NCI-H345 (cell line): ENCODE measurements around the gene MMP24.

ENCODE experiments used
- DNase-seq: peaks from one replicate; lab custom pipeline; 2025; lab: John Stamatoyannopoulos, UW

Gene MMP24

GRCh38 chr20:35279533-35280174 lies 53.2 kb downstream of the MMP24 start:
- DNase-seq, result no peak

GRCh38 chr20:35280523-35280922 lies 54.0 kb downstream of the MMP24 start:
- no peak for DNase-seq

GRCh38 chr20:35281506-35282101 lies 55.1 kb downstream of the MMP24 start:
- no peak for DNase-seq

GRCh38 chr20:35283441-35284266 lies 57.2 kb downstream of the MMP24 start:
- DNase-seq, result no peak

- DNase-seq, result peak; percentile 93
Observed at GRCh38 chr20:35284267-35284991, 57.9 kb downstream of the MMP24 start, which contains the start of gene EIF6. Gene EIF6, minus strand, starts transcription at chr20:35284772. Its CDS starts 285 bp downstream, at chr20:35284487.

- DNase-seq, result no peak
Observed at GRCh38 chr20:35284992-35285805, 58.7 kb downstream of the MMP24 start.

- DNase-seq, result no peak
Observed at GRCh38 chr20:35285806-35286076, 59.3 kb downstream of the MMP24 start.

GRCh38 chr20:35286077-35286898 lies 59.8 kb downstream of the MMP24 start:
- no peak for DNase-seq

- no peak for DNase-seq
Observed at GRCh38 chr20:35286899-35287508, 60.5 kb downstream of the MMP24 start.

- no peak for DNase-seq
Observed at GRCh38 chr20:35287509-35288324, 61.2 kb downstream of the MMP24 start.

- no peak for DNase-seq
Observed at GRCh38 chr20:35288325-35289060, 62.0 kb downstream of the MMP24 start.

- no peak for DNase-seq
Observed at GRCh38 chr20:35290186-35290886, 63.8 kb downstream of the MMP24 start.

- no peak for DNase-seq
Observed at GRCh38 chr20:35290887-35291417, 64.5 kb downstream of the MMP24 start.

- DNase-seq, result no peak
Observed at GRCh38 chr20:35291654-35292503, 65.4 kb downstream of the MMP24 start, which contains the start of gene FAM83C. Gene FAM83C, minus strand, starts transcription at chr20:35292425. Its CDS starts 121 bp downstream, at chr20:35292304.

- DNase-seq, result no peak
Observed at GRCh38 chr20:35292504-35293285, 66.2 kb downstream of the MMP24 start.
